Measurements from ENCODE around the gene ARMC5.
A peak's percentile ranks its signal among the peaks of the same experiment; 100 is the strongest.
"Not testable (repeated sequence)": the region's sequence is repeated elsewhere in the genome, so short reads cannot be mapped to it uniquely, and the experiment has no call there.

ARMC5 gene

GRCh38 chr16:31458844-31459686, at the start of gene ARMC5:
TSS of gene ARMC5 (plus strand) at chr16:31459501. CDS start at chr16:31459525, 24 bp downstream.
- peak; percentile 99 for DNase-seq

- DNase-seq, result no peak
Measured at GRCh38 chr16:31410082-31410481, 49.2 kb upstream of the ARMC5 start.

GRCh38 chr16:31411024-31411844, 48.1 kb upstream of the ARMC5 start:
- DNase-seq, result no peak

GRCh38 chr16:31412750-31413149, 46.6 kb upstream of the ARMC5 start:
- no peak for DNase-seq

GRCh38 chr16:31413381-31413780, 45.9 kb upstream of the ARMC5 start:
- no peak for DNase-seq

- no peak for DNase-seq
Measured at GRCh38 chr16:31413943-31414342, 45.4 kb upstream of the ARMC5 start.

GRCh38 chr16:31414706-31415105, 44.6 kb upstream of the ARMC5 start:
- DNase-seq, result no peak

GRCh38 chr16:31416371-31416770, 42.9 kb upstream of the ARMC5 start:
- DNase-seq, result no peak

GRCh38 chr16:31417036-31417435, 42.3 kb upstream of the ARMC5 start:
- DNase-seq, result not testable (repeated sequence)

- no peak for DNase-seq
Measured at GRCh38 chr16:31417916-31418315, 41.4 kb upstream of the ARMC5 start.

GRCh38 chr16:31420037-31420436, 39.3 kb upstream of the ARMC5 start:
- no peak for DNase-seq

GRCh38 chr16:31421587-31421986, 37.7 kb upstream of the ARMC5 start:
- DNase-seq, result no peak

GRCh38 chr16:31423241-31423640, 36.1 kb upstream of the ARMC5 start:
- no peak for DNase-seq

- DNase-seq, result no peak
Measured at GRCh38 chr16:31423801-31424200, 35.5 kb upstream of the ARMC5 start.

GRCh38 chr16:31427441-31428278, 31.6 kb upstream of the ARMC5 start:
- peak; percentile 16 for DNase-seq

- DNase-seq, result no peak
Measured at GRCh38 chr16:31428279-31428597, 31.1 kb upstream of the ARMC5 start, which contains the start of gene COX6A2. TSS of gene COX6A2 (minus strand) at chr16:31428360. CDS start at chr16:31428325, 35 bp downstream.

GRCh38 chr16:31428638-31429247, 30.6 kb upstream of the ARMC5 start:
- DNase-seq, result no peak

- DNase-seq, result no peak
Measured at GRCh38 chr16:31429314-31429713, 30.0 kb upstream of the ARMC5 start.

- DNase-seq, result no peak
Measured at GRCh38 chr16:31429796-31430195, 29.5 kb upstream of the ARMC5 start.

GRCh38 chr16:31430380-31431052, 28.8 kb upstream of the ARMC5 start:
- no peak for DNase-seq

- DNase-seq, result no peak
Measured at GRCh38 chr16:31435341-31436220, 23.7 kb upstream of the ARMC5 start.

Measured in hematopoietic multipotent progenitor cell treated with erythropoietin and hydrocortisone succinate and interleukin-3 and kit ligand, for 8 days (in vitro differentiated cells).